ENCODE data around the gene TSHB.

GRCh38 chr1:115052454-115053083 lies 22.9 kb downstream of the TSHB start:
- TF ChIP-seq CTCF (IDR thresholded peaks at IDR 0.05; ENCODE audit: low read length) (peak; percentile 85), EZH2 (IDR thresholded peaks at IDR 0.05; ENCODE audit: borderline replicate concordance, low read length) (no peak)
